Measurements from ENCODE around the gene TEX264.

The TEX264 gene

DNA sequence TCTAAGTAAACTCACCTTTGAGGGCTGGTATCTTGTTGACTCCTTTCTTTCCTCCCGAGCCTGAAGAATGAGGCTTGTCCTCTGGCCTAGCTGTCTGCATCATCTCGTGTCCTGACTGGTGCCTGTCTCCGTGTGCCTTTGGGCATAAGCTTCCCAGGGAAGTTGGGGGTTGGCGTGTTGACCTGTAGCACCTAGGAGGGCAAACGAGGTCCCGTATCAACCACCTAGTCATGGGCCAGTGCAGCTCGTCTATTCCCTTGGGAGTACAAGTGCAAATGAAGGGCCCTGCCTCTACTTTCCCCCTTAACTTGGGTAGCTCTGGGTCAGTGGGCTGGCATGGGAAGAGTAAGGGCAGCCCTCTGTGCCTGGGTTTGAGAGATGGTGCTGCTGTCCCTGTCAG lies 8.7 kb downstream of the TEX264 start:
- Mint-ChIP-seq H3K36me3 (peaks cover 64% of the 10 kb centered on the region), H3K4me3 (no peak overlapping the region), H3K9me3 (no peaks in the 10 kb centered on the region), H3K4me1 (peaks cover 98% of the 10 kb centered on the region), H3K27me3 (no peaks in the 10 kb centered on the region), H3K27ac (peak overlapping the region; percentile 82)
- CTCF ChIA-PET, result interaction anchor here (3.9 to 6.1 kb wide), 4 partner anchors 8 to 290 kb away, joined by 40 to 123 read pairs (median 91); partner anchors contain the start of genes DCAF1, RBM15B and TEX264
- DNase-seq, result no peak

- peaks cover 64% of the 10 kb centered on the region for H3K36me3 Mint-ChIP-seq
- no peak for DNase-seq
- H3K4me3 Mint-ChIP-seq, result no peak overlapping the region
- CTCF ChIA-PET, result interaction anchor here (2.4 to 6.1 kb wide), 5 partner anchors 9 to 290 kb away, joined by 13 to 123 read pairs (median 71); partner anchors contain the start of genes DCAF1, RBM15B and TEX264
- no peaks in the 10 kb centered on the region for H3K27me3 Mint-ChIP-seq
- H3K4me1 Mint-ChIP-seq, result peaks cover 98% of the 10 kb centered on the region
- H3K9me3 Mint-ChIP-seq, result no peaks in the 10 kb centered on the region
- peak overlapping the region; percentile 73 for H3K27ac Mint-ChIP-seq
Observed at GRCh38 chr3:51680196-51680595, 9.1 kb downstream of the TEX264 start.

- CTCF ChIA-PET, result interaction anchor here (1.1 to 6.1 kb wide), 8 partner anchors 9 to 291 kb away, joined by 3 to 123 read pairs (median 28); partner anchors contain the start of genes DCAF1, RBM15B and TEX264
- DNase-seq, result no peak
- H3K4me1 Mint-ChIP-seq, result peaks cover 98% of the 10 kb centered on the region
- peak overlapping the region; percentile 52 for H3K4me3 Mint-ChIP-seq
- H3K36me3 Mint-ChIP-seq, result peaks cover 64% of the 10 kb centered on the region
- H3K27ac Mint-ChIP-seq, result peak overlapping the region; percentile 86
- no peaks in the 10 kb centered on the region for H3K27me3 Mint-ChIP-seq
- no peaks in the 10 kb centered on the region for H3K9me3 Mint-ChIP-seq
Observed at GRCh38 chr3:51680663-51681230, 9.7 kb downstream of the TEX264 start.

- CTCF ChIA-PET, result interaction anchor here (0.8 to 6.1 kb wide), 16 partner anchors 10 to 294 kb away, joined by 3 to 123 read pairs (median 7); partner anchors contain the start of genes DCAF1, RBM15B and TEX264
- Mint-ChIP-seq H3K27ac (peak overlapping the region; percentile 86), H3K4me1 (peaks cover 98% of the 10 kb centered on the region), H3K36me3 (peaks cover 64% of the 10 kb centered on the region), H3K4me3 (peak overlapping the region; percentile 52), H3K9me3 (no peaks in the 10 kb centered on the region), H3K27me3 (no peaks in the 10 kb centered on the region)
- DNase-seq, result peak; percentile 79
Observed at GRCh38 chr3:51681453-51681852, 10.4 kb downstream of the TEX264 start.

- Mint-ChIP-seq H3K4me1 (peaks cover 99% of the 10 kb centered on the region), H3K9me3 (no peaks in the 10 kb centered on the region), H3K36me3 (peaks cover 67% of the 10 kb centered on the region), H3K27ac (peak overlapping the region; percentile 86), H3K4me3 (peak overlapping the region; percentile 52), H3K27me3 (no peaks in the 10 kb centered on the region)
- DNase-seq, result peak; percentile 86
- CTCF ChIA-PET, result interaction anchor here (0.6 to 6.1 kb wide), 30 partner anchors 10 to 295 kb away, joined by 3 to 123 read pairs (median 4); partner anchors contain the start of genes DCAF1, RBM15B and TEX264
Observed at GRCh38 chr3:51682079-51682478, 11.0 kb downstream of the TEX264 start.

DNA sequence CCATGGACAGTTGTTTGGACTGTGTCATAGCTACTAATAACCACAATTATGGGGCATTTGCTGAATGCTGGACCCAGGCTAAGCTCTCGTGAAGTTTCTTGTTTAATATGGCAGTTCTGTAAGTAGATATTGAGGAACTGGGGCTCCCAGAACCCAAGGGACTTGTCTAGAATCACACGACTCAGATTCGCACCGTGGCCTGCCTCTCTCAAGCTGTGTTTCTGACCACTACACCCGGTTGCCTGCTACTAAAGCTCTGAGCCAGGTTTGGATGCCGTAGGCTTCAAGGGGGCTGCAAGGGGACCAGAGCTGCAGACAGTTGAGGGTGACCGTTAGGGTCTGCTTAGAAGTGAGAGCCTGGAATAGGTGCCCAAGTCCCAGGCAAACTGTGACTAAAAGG lies 11.5 kb downstream of the TEX264 start:
- Mint-ChIP-seq H3K36me3 (peaks cover 69% of the 10 kb centered on the region), H3K27me3 (no peaks in the 10 kb centered on the region), H3K9me3 (no peaks in the 10 kb centered on the region), H3K4me3 (peak overlapping the region; percentile 52), H3K4me1 (peaks cover 99% of the 10 kb centered on the region), H3K27ac (no peak overlapping the region)
- DNase-seq, result no peak
- CTCF ChIA-PET, result interaction anchor here (0.6 to 6.1 kb wide), 29 partner anchors 9 to 295 kb away, joined by 3 to 123 read pairs (median 4); partner anchors contain the start of genes DCAF1, RBM15B and TEX264

- DNase-seq, result no peak
- Mint-ChIP-seq H3K27me3 (no peaks in the 10 kb centered on the region), H3K9me3 (no peaks in the 10 kb centered on the region), H3K4me1 (peaks cover 99% of the 10 kb centered on the region), H3K27ac (peak overlapping the region; percentile 84), H3K36me3 (peaks cover 71% of the 10 kb centered on the region), H3K4me3 (no peak overlapping the region)
- CTCF ChIA-PET, result interaction anchor here (1.2 to 6.1 kb wide), 7 partner anchors 11 to 294 kb away, joined by 3 to 71 read pairs (median 10); partner anchors contain the start of gene RBM15B
Observed at GRCh38 chr3:51683566-51683965, 12.5 kb downstream of the TEX264 start.

- peak overlapping the region; percentile 88 for H3K27ac Mint-ChIP-seq
- H3K4me3 Mint-ChIP-seq, result peak overlapping the region; percentile 59
- H3K4me1 Mint-ChIP-seq, result peaks cover 94% of the 10 kb centered on the region
- H3K27me3 Mint-ChIP-seq, result no peaks in the 10 kb centered on the region
- no peaks in the 10 kb centered on the region for H3K9me3 Mint-ChIP-seq
- H3K36me3 Mint-ChIP-seq, result peaks cover 73% of the 10 kb centered on the region
- CTCF ChIA-PET, result interaction anchor here (1.1 to 6.1 kb wide), 10 partner anchors 10 to 184 kb away, joined by 3 to 71 read pairs (median 9); no protein-coding TSS in a partner anchor
- peak; percentile 47 for DNase-seq
Observed at GRCh38 chr3:51684971-51685751, 14.1 kb downstream of the TEX264 start.

- H3K4me1 Mint-ChIP-seq, result peaks cover 89% of the 10 kb centered on the region
- peaks cover 75% of the 10 kb centered on the region for H3K36me3 Mint-ChIP-seq
- H3K9me3 Mint-ChIP-seq, result no peaks in the 10 kb centered on the region
- peak overlapping the region; percentile 59 for H3K4me3 Mint-ChIP-seq
- H3K27ac Mint-ChIP-seq, result peak overlapping the region; percentile 88
- no peaks in the 10 kb centered on the region for H3K27me3 Mint-ChIP-seq
- CTCF ChIA-PET, result interaction anchor here (0.9 to 2.6 kb wide), 10 partner anchors 9 to 298 kb away, joined by 3 to 11 read pairs (median 7); no protein-coding TSS in a partner anchor
- no peak for DNase-seq
Observed at GRCh38 chr3:51686056-51686455, 15.0 kb downstream of the TEX264 start.

DNA sequence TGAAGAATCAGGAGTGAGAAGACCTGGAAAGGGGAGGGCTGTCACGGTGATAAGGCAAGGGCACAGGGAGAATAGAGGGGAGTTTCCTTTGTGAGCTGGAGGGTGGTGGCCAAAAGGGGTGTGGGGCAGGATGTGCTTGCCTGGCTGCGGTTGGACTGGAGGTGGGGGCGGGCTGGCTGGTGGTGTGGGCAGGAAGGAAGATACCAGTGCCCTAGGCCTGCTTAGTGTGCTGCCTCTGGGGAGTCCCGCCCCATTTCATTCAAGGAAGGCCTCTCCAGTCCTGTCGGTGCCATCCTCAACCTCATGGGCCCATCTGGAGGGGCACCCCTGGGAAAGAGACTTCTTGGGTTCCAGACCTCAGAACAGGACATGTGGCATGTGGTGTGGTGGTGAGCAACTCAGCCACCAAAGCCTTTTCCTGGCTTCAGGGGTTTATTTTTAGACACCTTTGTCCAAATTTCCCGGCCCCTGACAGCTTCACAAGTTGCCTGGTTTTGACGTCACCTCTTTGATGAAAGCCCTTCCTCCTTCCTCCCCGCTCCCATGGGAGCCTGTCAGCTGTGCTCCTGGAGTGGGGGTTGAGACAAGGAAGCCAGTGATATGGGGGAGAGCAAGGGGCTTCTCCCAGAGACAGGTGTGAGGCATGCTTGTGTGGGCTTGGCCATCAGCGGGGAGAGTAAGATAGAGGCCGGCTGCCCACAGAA lies 15.6 kb downstream of the TEX264 start:
- no peaks in the 10 kb centered on the region for H3K27me3 Mint-ChIP-seq
- peak; percentile 94 for DNase-seq
- H3K4me1 Mint-ChIP-seq, result peaks cover 83% of the 10 kb centered on the region
- H3K36me3 Mint-ChIP-seq, result peaks cover 73% of the 10 kb centered on the region
- peak overlapping the region; percentile 88 for H3K27ac Mint-ChIP-seq
- no peaks in the 10 kb centered on the region for H3K9me3 Mint-ChIP-seq
- peak overlapping the region; percentile 59 for H3K4me3 Mint-ChIP-seq
- CTCF ChIA-PET, result interaction anchor here (0.9 to 2.6 kb wide), 11 partner anchors 8 to 299 kb away, joined by 3 to 11 read pairs (median 7); no protein-coding TSS in a partner anchor

DNA sequence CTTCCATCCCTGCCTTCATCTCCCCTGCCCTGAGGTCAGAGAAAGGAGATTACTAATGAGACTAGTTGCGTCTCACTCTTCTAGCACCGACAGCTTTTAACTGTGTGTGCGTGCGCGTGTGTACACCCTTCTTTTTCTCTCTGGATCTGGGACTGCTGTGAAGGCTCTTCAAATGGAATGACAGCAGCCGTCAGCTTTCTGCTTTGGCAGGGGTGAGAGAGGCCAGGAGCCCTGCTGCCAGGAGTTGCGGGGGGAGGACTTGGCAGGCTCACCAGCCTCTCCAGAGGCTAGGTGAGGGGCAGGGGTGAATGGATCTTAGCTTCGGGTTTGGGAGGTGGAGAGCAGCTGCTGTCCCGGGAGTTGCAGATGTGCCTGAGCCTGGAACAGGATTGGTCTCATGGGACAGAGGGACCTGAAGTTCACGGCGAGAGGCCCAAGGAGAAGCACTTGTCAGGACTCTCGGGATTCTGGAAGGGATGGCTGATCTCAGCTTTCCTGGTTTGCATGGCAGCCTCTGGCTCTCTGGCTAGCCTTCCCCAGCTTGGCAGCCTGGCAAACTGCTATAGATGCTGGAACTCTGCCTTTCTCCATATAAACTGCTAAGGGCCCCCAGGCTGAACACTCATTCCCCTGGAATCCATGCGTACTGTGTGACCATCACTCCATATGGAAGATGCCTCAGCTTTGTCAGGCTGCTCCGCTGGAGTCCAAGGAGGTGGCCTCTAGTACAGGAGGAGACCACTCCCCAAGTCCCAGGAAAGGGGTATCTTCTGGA lies 16.6 kb downstream of the TEX264 start:
- no peaks in the 10 kb centered on the region for H3K9me3 Mint-ChIP-seq
- H3K27me3 Mint-ChIP-seq, result no peaks in the 10 kb centered on the region
- DNase-seq, result no peak
- H3K36me3 Mint-ChIP-seq, result peaks cover 75% of the 10 kb centered on the region
- peak overlapping the region; percentile 59 for H3K4me3 Mint-ChIP-seq
- CTCF ChIA-PET, result interaction anchor here (1.5 to 2.6 kb wide), 3 partner anchors 31 to 298 kb away, joined by 4 to 11 read pairs (median 6); no protein-coding TSS in a partner anchor
- peaks cover 73% of the 10 kb centered on the region for H3K4me1 Mint-ChIP-seq
- peak overlapping the region; percentile 88 for H3K27ac Mint-ChIP-seq

DNA sequence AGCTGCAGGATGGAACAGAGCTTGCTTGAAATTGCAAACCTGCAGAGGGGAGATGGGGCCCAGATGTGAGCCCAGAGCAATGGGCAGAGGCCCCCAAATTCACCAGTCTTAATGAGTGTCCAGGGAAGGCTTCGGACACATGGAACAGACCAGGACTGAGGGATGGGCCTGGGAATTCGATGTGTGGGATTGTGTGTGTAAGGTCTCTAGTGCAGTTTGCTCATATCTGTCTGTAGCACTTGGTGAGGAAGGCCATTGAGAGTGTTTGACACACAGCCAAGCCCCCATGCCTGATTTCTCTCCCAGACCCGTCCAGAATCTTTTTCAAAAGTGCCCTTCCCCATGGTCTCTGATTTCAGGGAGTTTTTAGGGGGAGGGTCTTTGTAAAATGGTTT lies 17.2 kb downstream of the TEX264 start:
- DNase-seq, result no peak
- Mint-ChIP-seq H3K27ac (peak overlapping the region; percentile 88), H3K4me1 (peaks cover 68% of the 10 kb centered on the region), H3K36me3 (peaks cover 74% of the 10 kb centered on the region), H3K27me3 (no peaks in the 10 kb centered on the region), H3K9me3 (no peaks in the 10 kb centered on the region), H3K4me3 (no peak overlapping the region)
- CTCF ChIA-PET, result interaction anchor here (1.5 kb wide), 1 partner anchor 31 kb away, joined by 4 read pairs; no protein-coding TSS in a partner anchor

GRCh38 chr3:51691021-51691420 lies 20.0 kb downstream of the TEX264 start:
- Mint-ChIP-seq H3K27me3 (no peaks in the 10 kb centered on the region), H3K27ac (no peak overlapping the region), H3K9me3 (no peaks in the 10 kb centered on the region), H3K36me3 (peaks cover 59% of the 10 kb centered on the region), H3K4me3 (no peak overlapping the region), H3K4me1 (peaks cover 46% of the 10 kb centered on the region)
- DNase-seq, result no peak
- CTCF ChIA-PET, result interaction anchor here (1.2 to 2.4 kb wide), 3 partner anchors 20 to 190 kb away, joined by 3 to 9 read pairs (median 3); no protein-coding TSS in a partner anchor
